ENCODE results near the gene CRELD2. TPM values are rescaled to one million over a fixed set of nuclear protein-coding genes. Genes with fewer than 3 reads are reported as not detected.

CRELD2 gene
- total RNA-seq, 3 donors from 2014 or later (not counting 1 experiment from before 2014, with no cell fraction given) = 45.1 to 69.8 (median 48.5) TPM

DNA sequence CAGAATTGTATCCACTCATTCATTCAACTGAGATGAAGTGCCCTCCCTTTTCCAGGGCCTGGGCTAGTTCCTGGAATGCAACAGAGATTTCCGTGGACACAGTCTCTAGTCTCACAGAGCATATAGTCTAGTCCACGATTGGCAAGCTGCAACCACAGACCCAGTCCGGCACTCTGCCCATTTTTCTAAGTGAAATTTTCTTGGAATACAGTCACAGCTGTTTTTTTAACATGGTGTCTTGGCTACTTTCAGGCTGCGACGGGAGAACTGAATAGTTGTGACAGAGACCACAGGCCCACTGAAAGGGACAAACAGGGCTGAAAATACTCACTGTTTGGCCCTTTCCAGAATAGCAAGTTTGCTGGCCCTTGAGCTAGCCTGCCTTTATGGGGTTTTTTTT is 29.4 kb upstream of the CRELD2 start:
- Mint-ChIP-seq H3K4me1 (peaks cover 10 to 16% of the 10 kb centered on the region in 2 donors), H3K36me3 (peaks cover 19% of the 10 kb centered on the region), H3K4me3 (no peak overlapping the region), H3K27ac (no peak overlapping the region), H3K27me3 (ENCODE audit: low read depth in 2 of 2) (no peaks in the 10 kb centered on the region), H3K9me3 (no peaks in the 10 kb centered on the region)
- H3K9me3 ChIP-seq (ENCODE audit: control insufficient read depth, insufficient read depth, low read length) = peaks cover 2% of the 10 kb centered on the region
- over 99% methylated on average over 5 of the region's 5 CpGs for WGBS (ENCODE audit: insufficient coverage)
- intact Hi-C loops (cut with micrococcal nuclease) = no loop called here
- DNase-seq (no peak), ATAC-seq (no peak)
- no peaks in the 10 kb centered on the region for H3K27me3 ChIP-seq (ENCODE audit: control insufficient read depth, insufficient read depth, low read length)
- TF ChIP-seq, protein P1, sequence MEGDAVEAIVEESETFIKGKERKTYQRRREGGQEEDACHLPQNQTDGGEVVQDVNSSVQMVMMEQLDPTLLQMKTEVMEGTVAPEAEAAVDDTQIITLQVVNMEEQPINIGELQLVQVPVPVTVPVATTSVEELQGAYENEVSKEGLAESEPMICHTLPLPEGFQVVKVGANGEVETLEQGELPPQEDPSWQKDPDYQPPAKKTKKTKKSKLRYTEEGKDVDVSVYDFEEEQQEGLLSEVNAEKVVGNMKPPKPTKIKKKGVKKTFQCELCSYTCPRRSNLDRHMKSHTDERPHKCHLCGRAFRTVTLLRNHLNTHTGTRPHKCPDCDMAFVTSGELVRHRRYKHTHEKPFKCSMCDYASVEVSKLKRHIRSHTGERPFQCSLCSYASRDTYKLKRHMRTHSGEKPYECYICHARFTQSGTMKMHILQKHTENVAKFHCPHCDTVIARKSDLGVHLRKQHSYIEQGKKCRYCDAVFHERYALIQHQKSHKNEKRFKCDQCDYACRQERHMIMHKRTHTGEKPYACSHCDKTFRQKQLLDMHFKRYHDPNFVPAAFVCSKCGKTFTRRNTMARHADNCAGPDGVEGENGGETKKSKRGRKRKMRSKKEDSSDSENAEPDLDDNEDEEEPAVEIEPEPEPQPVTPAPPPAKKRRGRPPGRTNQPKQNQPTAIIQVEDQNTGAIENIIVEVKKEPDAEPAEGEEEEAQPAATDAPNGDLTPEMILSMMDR (IDR thresholded peaks at IDR 0.05) = no peak
- no peak overlapping the region for H3K4me3 ChIP-seq (ENCODE audit: low read length)
- H3K27ac ChIP-seq (ENCODE audit: low read length) = no peak overlapping the region
- H3K4me1 ChIP-seq (ENCODE audit: control insufficient read depth, insufficient read depth, low read length) = peaks cover 11% of the 10 kb centered on the region
- peaks cover 25% of the 10 kb centered on the region for H3K36me3 ChIP-seq (ENCODE audit: control insufficient read depth, insufficient read depth, low read length)

DNA sequence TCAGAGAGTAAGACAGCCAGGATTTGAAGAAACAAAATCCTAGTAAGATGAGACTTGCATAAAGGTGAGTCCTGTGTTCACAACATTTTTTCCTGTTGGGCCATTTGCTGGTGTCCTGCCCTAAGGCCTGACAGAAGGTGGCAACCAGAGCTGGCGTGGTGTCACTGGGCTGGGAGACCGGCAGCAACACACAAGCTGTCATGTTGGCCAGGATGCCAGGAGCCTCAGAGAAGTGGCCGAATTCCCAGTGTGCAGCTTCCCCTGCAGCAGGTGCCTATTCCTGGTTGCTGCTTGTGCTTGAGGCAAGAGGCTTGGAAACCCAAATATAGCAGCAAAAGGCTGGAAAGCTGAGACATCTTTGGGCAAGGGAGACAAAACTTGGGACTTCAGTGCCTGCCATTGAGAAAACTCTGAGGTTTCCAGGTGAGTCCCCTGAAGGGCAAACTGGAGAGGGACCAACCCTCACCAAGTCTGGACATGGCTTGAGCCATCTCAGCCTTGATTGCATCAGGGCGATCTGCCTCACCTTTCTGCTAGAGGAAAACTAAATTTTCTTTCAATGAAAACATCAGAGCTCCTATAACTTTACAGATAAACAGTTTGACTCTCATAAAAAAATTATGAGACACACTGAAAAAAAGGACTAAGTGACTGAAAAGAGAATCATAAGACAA is 26.1 kb upstream of the CRELD2 start:
- H3K4me1 Mint-ChIP-seq = peaks cover 6% of the 10 kb centered on the region in 2 donors
- Histone ChIP-seq H3K27ac (ENCODE audit: low read length) (no peak overlapping the region), H3K27me3 (ENCODE audit: control insufficient read depth, insufficient read depth, low read length) (no peaks in the 10 kb centered on the region), H3K9me3 (ENCODE audit: control insufficient read depth, insufficient read depth, low read length) (peaks cover 2% of the 10 kb centered on the region), H3K4me3 (ENCODE audit: low read length) (no peak overlapping the region), H3K36me3 (ENCODE audit: control insufficient read depth, insufficient read depth, low read length) (no peaks in the 10 kb centered on the region), H3K4me1 (ENCODE audit: control insufficient read depth, insufficient read depth, low read length) (no peaks in the 10 kb centered on the region)
- no peaks in the 10 kb centered on the region for H3K27me3 Mint-ChIP-seq (ENCODE audit: low read depth in 2 of 2)
- WGBS (ENCODE audit: insufficient coverage) = 96% methylated on average over 4 of the region's 4 CpGs
- no peak overlapping the region for H3K27ac Mint-ChIP-seq
- peaks cover 0 to 3% of the 10 kb centered on the region in 2 donors for H3K9me3 Mint-ChIP-seq
- no peak for ATAC-seq
- intact Hi-C loops (cut with micrococcal nuclease) = no loop called here
- TF ChIP-seq, protein P1 (IDR thresholded peaks at IDR 0.05) = no peak
- no peak for DNase-seq
- H3K36me3 Mint-ChIP-seq = peaks cover 9% of the 10 kb centered on the region
- no peak overlapping the region for H3K4me3 Mint-ChIP-seq

DNA sequence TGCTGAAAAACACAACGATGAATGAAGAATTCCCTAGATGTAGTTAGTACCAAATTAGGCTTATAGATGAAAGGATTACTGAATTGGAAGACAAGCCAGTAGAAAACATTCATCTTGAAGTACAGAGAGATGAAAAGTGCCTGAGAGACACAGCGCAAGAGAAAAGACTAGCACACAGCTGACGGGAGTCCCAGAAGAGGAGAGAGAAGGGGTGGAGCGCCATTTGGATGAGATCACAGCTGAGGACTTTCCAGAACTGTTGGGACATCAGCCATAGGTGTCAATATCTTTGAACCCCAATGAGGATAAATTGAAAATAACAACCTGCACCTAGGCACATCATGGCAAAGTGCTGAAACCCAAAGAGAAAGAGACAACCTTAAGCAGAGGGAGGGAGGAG is 25.4 kb upstream of the CRELD2 start:
- Histone ChIP-seq H3K27me3 (ENCODE audit: control insufficient read depth, insufficient read depth, low read length) (no peaks in the 10 kb centered on the region), H3K36me3 (ENCODE audit: control insufficient read depth, insufficient read depth, low read length) (no peaks in the 10 kb centered on the region), H3K4me1 (ENCODE audit: control insufficient read depth, insufficient read depth, low read length) (no peaks in the 10 kb centered on the region), H3K4me3 (ENCODE audit: low read length) (no peak overlapping the region), H3K27ac (ENCODE audit: low read length) (no peak overlapping the region), H3K9me3 (ENCODE audit: control insufficient read depth, insufficient read depth, low read length) (peaks cover 2% of the 10 kb centered on the region)
- Mint-ChIP-seq H3K4me3 (no peak overlapping the region), H3K4me1 (peaks cover 6% of the 10 kb centered on the region in 2 donors), H3K36me3 (peaks cover 8% of the 10 kb centered on the region), H3K9me3 (peaks cover 0 to 3% of the 10 kb centered on the region in 2 donors), H3K27ac (no peak overlapping the region), H3K27me3 (ENCODE audit: low read depth in 2 of 2) (no peaks in the 10 kb centered on the region)
- 100% methylated on average over 4 of the region's 4 CpGs for WGBS (ENCODE audit: insufficient coverage)
- TF ChIP-seq, protein P1 (IDR thresholded peaks at IDR 0.05) = no peak
- no peak for DNase-seq
- no peak for ATAC-seq
- intact Hi-C loops (cut with micrococcal nuclease) = no loop called here

All from natural killer cell (primary cell).